22Rv1 (cell line): ENCODE data around the gene GMDS.

Experiments used
- ZFX ChIP-seq: fragments of 450-650 bp; IDR thresholded peaks from 2 replicates; pipeline ENCODE4 v1.6.1; 2017; ENCODE audit warnings: antibody characterized with exemption, borderline replicate concordance
- TF ChIP-seq, protein P1 (sequence below): fragments of 450-650 bp; IDR thresholded peaks from 2 replicates; pipeline ENCODE4 v1.5.1; 2017; ENCODE audit warnings: mild to moderate bottlenecking

DNA sequence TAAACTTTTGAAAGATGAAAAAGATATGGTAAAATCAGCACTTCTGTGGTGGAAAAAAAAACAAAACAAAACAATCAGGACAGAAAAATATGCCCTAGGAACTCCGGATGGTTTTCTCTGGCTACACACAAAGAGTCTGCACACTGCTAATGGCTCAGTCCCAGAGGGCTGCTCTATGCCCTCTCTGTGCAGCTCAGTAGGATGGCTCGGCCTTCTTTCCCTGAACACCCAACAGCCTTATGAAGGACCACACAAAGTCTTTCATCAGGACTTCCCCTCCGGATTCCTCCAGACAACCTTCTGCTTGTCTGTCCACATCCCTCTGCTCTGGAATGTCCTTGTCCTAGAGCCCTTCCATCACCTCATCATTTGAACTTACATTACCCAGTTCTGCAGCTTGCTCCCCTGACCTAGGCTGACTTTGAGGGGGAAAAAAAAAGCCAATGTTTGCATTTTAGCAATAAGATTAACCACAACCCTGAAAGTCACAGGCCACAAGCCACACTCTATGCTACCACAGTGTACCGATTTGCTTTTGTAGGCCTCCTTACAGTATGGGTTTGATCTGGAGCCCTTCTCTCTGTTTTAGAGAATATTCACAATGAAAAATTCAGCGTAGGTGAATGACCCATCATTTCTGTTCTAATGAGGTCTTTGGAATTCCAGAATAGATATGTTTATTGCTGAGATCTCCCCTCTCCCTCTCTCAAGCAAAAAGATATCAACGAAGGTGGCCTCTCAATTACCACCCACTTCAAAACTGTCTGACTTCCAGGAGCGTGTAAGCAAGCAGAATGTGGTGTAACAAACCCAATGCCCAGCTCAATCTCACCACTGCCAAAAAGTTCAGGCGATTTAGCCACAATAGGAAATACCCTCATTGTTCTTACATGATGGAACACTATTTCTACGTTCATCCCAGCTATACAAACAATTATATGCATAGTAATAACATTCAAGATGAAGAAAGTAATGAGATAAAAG, 164.0 kb downstream of the GMDS start:
- TF ChIP-seq, protein P1, sequence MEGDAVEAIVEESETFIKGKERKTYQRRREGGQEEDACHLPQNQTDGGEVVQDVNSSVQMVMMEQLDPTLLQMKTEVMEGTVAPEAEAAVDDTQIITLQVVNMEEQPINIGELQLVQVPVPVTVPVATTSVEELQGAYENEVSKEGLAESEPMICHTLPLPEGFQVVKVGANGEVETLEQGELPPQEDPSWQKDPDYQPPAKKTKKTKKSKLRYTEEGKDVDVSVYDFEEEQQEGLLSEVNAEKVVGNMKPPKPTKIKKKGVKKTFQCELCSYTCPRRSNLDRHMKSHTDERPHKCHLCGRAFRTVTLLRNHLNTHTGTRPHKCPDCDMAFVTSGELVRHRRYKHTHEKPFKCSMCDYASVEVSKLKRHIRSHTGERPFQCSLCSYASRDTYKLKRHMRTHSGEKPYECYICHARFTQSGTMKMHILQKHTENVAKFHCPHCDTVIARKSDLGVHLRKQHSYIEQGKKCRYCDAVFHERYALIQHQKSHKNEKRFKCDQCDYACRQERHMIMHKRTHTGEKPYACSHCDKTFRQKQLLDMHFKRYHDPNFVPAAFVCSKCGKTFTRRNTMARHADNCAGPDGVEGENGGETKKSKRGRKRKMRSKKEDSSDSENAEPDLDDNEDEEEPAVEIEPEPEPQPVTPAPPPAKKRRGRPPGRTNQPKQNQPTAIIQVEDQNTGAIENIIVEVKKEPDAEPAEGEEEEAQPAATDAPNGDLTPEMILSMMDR, result no peak
- TF ChIP-seq ZFX, result no peak
